ENCODE data around the gene ATXN2L. TPM values are rescaled to one million over a fixed set of nuclear protein-coding genes. Genes with fewer than 3 reads are reported as not detected.

The ATXN2L gene
- total RNA-seq, 6 experiments from 2014 or later = 125 to 152 (median 134) TPM

DNA sequence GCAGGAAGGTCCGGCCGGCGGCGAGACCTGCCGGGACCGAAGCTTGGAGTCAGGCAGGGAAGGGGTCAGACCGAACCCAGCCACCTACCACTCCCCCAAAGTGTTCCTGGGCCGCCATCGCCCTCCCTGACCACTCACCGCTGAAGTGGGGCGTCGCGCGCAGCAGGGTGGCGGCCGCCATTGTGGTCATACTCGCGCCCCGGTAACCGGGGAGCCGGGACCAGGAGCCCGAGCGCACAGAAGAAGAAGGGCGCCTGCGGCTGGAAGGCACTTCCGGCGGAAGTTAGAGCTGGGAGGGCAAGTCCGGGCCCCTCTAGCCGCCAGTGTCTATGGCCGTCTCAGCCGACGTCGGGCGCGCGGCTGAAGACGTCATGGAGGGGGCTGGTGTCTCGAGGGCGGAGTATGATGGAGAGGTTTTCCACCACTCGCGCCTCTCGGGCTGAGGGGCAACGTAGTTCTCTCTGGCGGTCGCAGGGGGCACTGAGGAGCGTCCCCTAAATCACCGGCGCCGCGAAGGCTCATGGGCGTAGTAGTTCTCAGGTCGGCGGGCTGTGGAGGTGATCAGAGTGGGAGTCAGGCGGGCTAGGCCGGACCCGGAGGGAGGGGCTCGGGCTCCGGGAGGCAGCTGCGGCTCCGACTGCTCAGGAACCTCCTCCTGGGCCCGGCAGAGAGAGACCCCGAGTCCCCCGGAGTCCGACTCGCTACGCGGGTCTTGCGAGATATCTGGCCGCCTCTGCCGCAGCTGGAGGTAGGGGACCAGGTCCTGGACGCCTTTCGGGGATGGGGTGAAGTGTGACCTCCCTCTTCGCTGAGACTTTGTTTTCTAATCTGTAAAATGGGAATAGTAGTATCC lies 23.5 kb downstream of the ATXN2L start, which contains the start of gene TUFM:
Gene TUFM, minus strand, starts transcription at position 269 of the 853 bp plus-strand sequence. Its CDS starts 79 bp downstream, at position 190.
- TF ChIP-seq, protein P1, sequence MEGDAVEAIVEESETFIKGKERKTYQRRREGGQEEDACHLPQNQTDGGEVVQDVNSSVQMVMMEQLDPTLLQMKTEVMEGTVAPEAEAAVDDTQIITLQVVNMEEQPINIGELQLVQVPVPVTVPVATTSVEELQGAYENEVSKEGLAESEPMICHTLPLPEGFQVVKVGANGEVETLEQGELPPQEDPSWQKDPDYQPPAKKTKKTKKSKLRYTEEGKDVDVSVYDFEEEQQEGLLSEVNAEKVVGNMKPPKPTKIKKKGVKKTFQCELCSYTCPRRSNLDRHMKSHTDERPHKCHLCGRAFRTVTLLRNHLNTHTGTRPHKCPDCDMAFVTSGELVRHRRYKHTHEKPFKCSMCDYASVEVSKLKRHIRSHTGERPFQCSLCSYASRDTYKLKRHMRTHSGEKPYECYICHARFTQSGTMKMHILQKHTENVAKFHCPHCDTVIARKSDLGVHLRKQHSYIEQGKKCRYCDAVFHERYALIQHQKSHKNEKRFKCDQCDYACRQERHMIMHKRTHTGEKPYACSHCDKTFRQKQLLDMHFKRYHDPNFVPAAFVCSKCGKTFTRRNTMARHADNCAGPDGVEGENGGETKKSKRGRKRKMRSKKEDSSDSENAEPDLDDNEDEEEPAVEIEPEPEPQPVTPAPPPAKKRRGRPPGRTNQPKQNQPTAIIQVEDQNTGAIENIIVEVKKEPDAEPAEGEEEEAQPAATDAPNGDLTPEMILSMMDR (IDR thresholded peaks at IDR 0.05) = peak; percentile 76
- no peaks in the 10 kb centered on the region for H3K9me3 Mint-ChIP-seq
- H3K36me3 Mint-ChIP-seq (ENCODE audit: low read depth) = peaks cover 19% of the 10 kb centered on the region
- DNase-seq = peak; percentile 99
- peak within 1 kb of the TSS; percentile 91 for H3K27ac Mint-ChIP-seq
- H3K4me1 Mint-ChIP-seq (ENCODE audit: low read depth) = peaks cover 15% of the 10 kb centered on the region
- H3K4me3 Mint-ChIP-seq = peak within 1 kb of the TSS; percentile 95
- H3K27me3 Mint-ChIP-seq (ENCODE audit: insufficient read depth) = peaks cover 3% of the 10 kb centered on the region

DNA sequence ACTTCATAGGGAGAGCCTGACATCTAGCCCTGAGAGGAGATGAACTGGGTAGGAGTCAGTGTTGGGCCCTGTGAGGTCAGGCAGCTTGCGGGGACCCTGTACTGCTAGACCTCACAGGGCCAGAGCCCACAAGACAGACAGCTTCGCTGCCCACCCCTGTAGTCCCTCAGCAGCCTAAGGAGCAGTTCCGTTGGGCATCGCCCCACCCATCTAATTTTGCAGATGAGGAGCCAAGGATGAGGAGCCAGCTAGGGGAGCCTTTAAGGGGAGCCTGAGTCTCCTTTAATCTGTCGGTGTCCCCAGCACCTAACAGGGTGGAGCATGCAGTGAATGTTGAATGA lies 24.1 kb downstream of the ATXN2L start:
- Mint-ChIP-seq H3K4me3 (peak overlapping the region; percentile 95), H3K27me3 (ENCODE audit: insufficient read depth) (peaks cover 2% of the 10 kb centered on the region), H3K27ac (peak overlapping the region; percentile 91), H3K4me1 (ENCODE audit: low read depth) (peaks cover 15% of the 10 kb centered on the region), H3K36me3 (ENCODE audit: low read depth) (peaks cover 19% of the 10 kb centered on the region), H3K9me3 (no peaks in the 10 kb centered on the region)
- DNase-seq = no peak
- TF ChIP-seq, protein P1 (IDR thresholded peaks at IDR 0.05) = no peak

DNA sequence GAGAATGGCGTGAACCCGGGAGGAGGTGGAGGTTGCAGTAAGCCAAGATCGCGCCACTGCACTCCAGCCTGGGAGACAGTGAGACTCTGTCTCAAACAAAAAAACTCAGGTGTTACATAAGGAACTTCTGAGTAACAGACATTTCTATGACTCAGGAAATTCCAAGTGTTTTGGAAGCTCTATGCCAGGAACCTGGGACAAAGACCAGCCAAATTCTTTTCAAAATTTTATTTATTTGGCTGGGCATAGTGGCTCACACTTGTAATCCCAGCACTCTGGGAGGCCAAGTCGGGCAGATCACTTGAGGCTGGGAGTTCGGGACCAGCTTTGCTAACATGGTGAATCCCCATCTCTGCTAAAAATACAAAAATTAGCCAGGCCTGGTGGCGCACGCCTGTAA lies 35.6 kb downstream of the ATXN2L start:
- no peak for DNase-seq
- TF ChIP-seq, protein P1 (IDR thresholded peaks at IDR 0.05) = no peak
- Mint-ChIP-seq H3K36me3 (ENCODE audit: low read depth) (no peaks in the 10 kb centered on the region; the same call in 1 of the 2 replicates), H3K9me3 (no peaks in the 10 kb centered on the region), H3K4me3 (no peak overlapping the region), H3K27me3 (ENCODE audit: insufficient read depth) (no peaks in the 10 kb centered on the region; the same call in none of the 2 replicates), H3K27ac (no peak overlapping the region), H3K4me1 (ENCODE audit: low read depth) (no peaks in the 10 kb centered on the region)

DNA sequence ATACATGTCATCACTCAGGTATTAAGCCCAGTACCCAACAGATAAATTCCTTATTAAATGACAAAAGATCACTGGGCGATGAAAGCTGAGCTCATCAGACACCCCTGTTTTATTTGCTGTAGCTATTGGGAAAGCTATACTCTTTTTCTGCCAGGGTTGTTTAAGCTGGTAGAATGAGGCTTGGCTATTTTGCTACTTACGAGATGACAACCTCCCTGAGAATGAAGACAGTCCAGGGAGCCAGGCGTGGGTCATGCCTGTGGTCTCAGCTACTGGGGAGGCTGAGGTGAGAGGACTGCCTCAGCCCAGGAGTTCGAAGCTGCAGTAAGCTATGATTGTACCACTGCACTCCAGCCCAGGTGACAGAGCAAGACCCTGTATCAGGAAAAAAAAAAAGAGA lies 36.5 kb downstream of the ATXN2L start:
- peak overlapping the region; percentile 6; the same call in 1 of the 2 replicates for H3K27ac Mint-ChIP-seq
- TF ChIP-seq, protein P1 (IDR thresholded peaks at IDR 0.05) = no peak
- H3K4me3 Mint-ChIP-seq = no peak overlapping the region
- peaks cover 2% of the 10 kb centered on the region for H3K4me1 Mint-ChIP-seq (ENCODE audit: low read depth)
- H3K36me3 Mint-ChIP-seq (ENCODE audit: low read depth) = no peaks in the 10 kb centered on the region; the same call in 1 of the 2 replicates
- DNase-seq = no peak
- no peaks in the 10 kb centered on the region; the same call in none of the 2 replicates for H3K27me3 Mint-ChIP-seq (ENCODE audit: insufficient read depth)
- H3K9me3 Mint-ChIP-seq = no peaks in the 10 kb centered on the region

DNA sequence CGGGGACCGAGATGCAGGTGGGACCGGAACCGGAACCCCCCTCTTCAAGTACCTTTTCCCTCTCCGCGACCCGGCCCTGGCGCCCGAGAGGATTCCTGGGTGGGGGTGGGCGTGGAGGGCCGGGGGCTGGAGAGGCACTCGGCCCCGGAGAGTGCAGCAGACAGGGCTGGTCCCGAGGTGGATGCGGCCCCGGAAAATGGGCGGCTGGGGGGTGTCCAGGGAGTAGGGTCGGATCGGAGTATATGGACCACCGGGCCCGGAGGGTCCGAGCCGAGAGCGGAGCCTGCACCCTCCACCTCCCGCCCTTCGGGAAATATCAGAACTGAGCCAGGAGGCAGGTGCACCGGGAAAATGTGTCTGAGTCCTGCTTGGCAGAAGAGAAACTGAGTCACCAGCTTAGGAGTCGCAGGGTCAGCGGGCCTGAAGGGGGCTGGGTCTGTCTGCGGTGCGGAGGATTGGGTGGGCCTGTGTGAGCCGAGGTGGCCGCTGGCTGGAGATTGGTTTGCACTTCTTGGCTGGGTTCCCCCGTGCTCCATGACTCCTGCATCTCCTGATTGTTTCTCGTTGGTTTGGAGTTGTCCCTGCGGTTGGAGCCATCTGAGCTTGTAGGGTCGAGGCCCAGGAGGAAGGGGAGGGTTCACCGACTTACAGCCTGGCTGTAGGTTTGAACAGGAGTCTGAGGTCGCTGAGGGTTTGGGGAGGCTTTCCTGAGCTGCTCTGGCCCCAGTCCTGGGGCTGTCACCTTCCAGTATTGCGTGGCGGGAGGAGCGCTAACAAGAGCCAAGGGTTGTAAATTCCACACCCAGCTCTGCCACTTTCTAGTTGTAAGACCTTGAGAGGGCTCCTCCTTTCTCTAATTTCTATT lies 41.4 kb downstream of the ATXN2L start:
- peak; percentile 30 for DNase-seq
- no peaks in the 10 kb centered on the region for H3K9me3 Mint-ChIP-seq
- peaks cover 14% of the 10 kb centered on the region for H3K4me1 Mint-ChIP-seq (ENCODE audit: low read depth)
- peaks cover 3% of the 10 kb centered on the region for H3K27me3 Mint-ChIP-seq (ENCODE audit: insufficient read depth)
- peak overlapping the region; percentile 98 for H3K4me3 Mint-ChIP-seq
- peak overlapping the region; percentile 98 for H3K27ac Mint-ChIP-seq
- TF ChIP-seq, protein P1 (IDR thresholded peaks at IDR 0.05) = no peak
- H3K36me3 Mint-ChIP-seq (ENCODE audit: low read depth) = peaks cover 5% of the 10 kb centered on the region; the same call in 1 of the 2 replicates

Data from HFFc6 (cell line).